HEK293T (cell line): ENCODE data around the gene GRPEL2.

Source experiments
- CTCF ChIA-PET: fragments of 350-600 bp; formaldehyde crosslinking; extraction: SDS; loops from one replicate; lab custom pipeline; 2021; ENCODE audit warnings: antibody characterized with exemption, inconsistent platforms; lab: Yijun Ruan, JAX
- POLR2A ChIA-PET: fragments of 350-600 bp; formaldehyde crosslinking; extraction: SDS; loops from one replicate; lab custom pipeline; 2020; ENCODE audit warnings: antibody characterized with exemption, inconsistent platforms; lab: Yijun Ruan, JAX
- DNase-seq: peaks from one replicate; pipeline ENCODE4 v3.0.0; 2012; ENCODE audit warnings: mixed read lengths; ENCODE audit errors: extremely low spot score
- ARNT ChIP-seq: fragments of 450-650 bp; IDR thresholded peaks from 2 replicates; pipeline ENCODE4 v1.6.1; 2017; ENCODE audit warnings: mild to moderate bottlenecking
- BHLHE40 ChIP-seq: fragments of 450-650 bp; IDR thresholded peaks from 2 replicates; pipeline ENCODE4 v1.6.1; 2016; ENCODE audit warnings: mild to moderate bottlenecking, moderate library complexity, borderline replicate concordance
- CTBP1 ChIP-seq: fragments of 450-650 bp; IDR thresholded peaks from 2 replicates; pipeline ENCODE4 v1.6.1; 2016; ENCODE audit warnings: borderline replicate concordance
- ELF4 ChIP-seq: fragments of 450-650 bp; IDR thresholded peaks from 2 replicates; pipeline ENCODE4 v1.6.1; 2017; ENCODE audit warnings: antibody characterized with exemption
- FOXA1 ChIP-seq: fragments of 450-650 bp; IDR thresholded peaks from 2 replicates; pipeline ENCODE4 v1.6.1; 2016; ENCODE audit warnings: mild to moderate bottlenecking
- FOXK2 ChIP-seq: fragments of 450-650 bp; IDR thresholded peaks from 2 replicates; pipeline ENCODE4 v1.6.1; 2016; ENCODE audit warnings: mild to moderate bottlenecking
- FOXM1 ChIP-seq: fragments of 450-650 bp; IDR thresholded peaks from 2 replicates; pipeline ENCODE4 v1.6.1; 2017; ENCODE audit warnings: mild to moderate bottlenecking, borderline replicate concordance
- HDGF ChIP-seq: fragments of 450-650 bp; IDR thresholded peaks from 2 replicates; pipeline ENCODE4 v1.6.1; 2017; ENCODE audit warnings: antibody characterized with exemption, borderline replicate concordance
- L3MBTL2 ChIP-seq: fragments of 450-650 bp; conservative IDR thresholded peaks from 2 replicates; pipeline ENCODE4 v1.6.1; 2016; ENCODE audit warnings: mild to moderate bottlenecking
- LEF1 ChIP-seq: fragments of 450-650 bp; IDR thresholded peaks from 2 replicates; pipeline ENCODE4 v1.6.1; 2017; ENCODE audit warnings: mild to moderate bottlenecking, borderline replicate concordance
- NFRKB ChIP-seq: fragments of 450-650 bp; IDR thresholded peaks from 2 replicates; pipeline ENCODE4 v1.6.1; 2016; ENCODE audit warnings: mild to moderate bottlenecking, moderate library complexity
- PKNOX1 ChIP-seq: fragments of 450-650 bp; IDR thresholded peaks from 2 replicates; pipeline ENCODE4 v1.6.1; 2016
- SP1 ChIP-seq: fragments of 450-650 bp; IDR thresholded peaks from 2 replicates; pipeline ENCODE4 v1.6.1; 2017
- SUZ12 ChIP-seq: fragments of 450-650 bp; IDR thresholded peaks from 2 replicates; pipeline ENCODE4 v1.6.1; 2016; ENCODE audit warnings: mild to moderate bottlenecking
- TARDBP ChIP-seq: fragments of 450-650 bp; IDR thresholded peaks from 2 replicates; pipeline ENCODE4 v1.6.1; 2016
- ZNF384 ChIP-seq: fragments of 450-650 bp; IDR thresholded peaks from 2 replicates; pipeline ENCODE4 v1.6.1; 2016

GRPEL2 gene

GRCh38 chr5:149345147-149345891, at the start of gene GRPEL2:
Gene GRPEL2, plus strand, starts transcription at chr5:149345499. Its CDS starts 41 bp downstream, at chr5:149345540.
- POLR2A ChIA-PET = interaction anchor here (0.5 to 6.6 kb wide), 43 partner anchors 10 to 412 kb away, joined by 3 to 160 read pairs (median 4); partner anchors contain the start of genes ARHGEF37, CSNK1A1, IL17B and PCYOX1L
- DNase-seq = peak; percentile 97
- TF ChIP-seq BHLHE40 = no peak
- 0 out of 2 replicates have a peak, but pooled peaks have one; percentile 20 for TF ChIP-seq PKNOX1
- TF ChIP-seq FOXK2 = peak; percentile 89
- TF ChIP-seq SP1 = no peak
- peak; percentile 53; the same call in 1 of the 2 replicates for TF ChIP-seq L3MBTL2
- TF ChIP-seq TARDBP = no peak
- TF ChIP-seq ZNF384 = no peak
- peak; percentile 88 for TF ChIP-seq ELF4
- TF ChIP-seq CTBP1 = peak; percentile 77
- CTCF ChIA-PET = interaction anchor here (0.5 to 3.0 kb wide), 5 partner anchors 8 to 869 kb away, joined by 3 to 7 read pairs (median 4); no protein-coding TSS in a partner anchor

GRCh38 chr5:149297340-149298025, 47.8 kb upstream of the GRPEL2 start:
- no peak for DNase-seq
- CTCF ChIA-PET = no interaction called here
- TF ChIP-seq FOXM1 = no peak
- TF ChIP-seq FOXA1 = no peak
- no peak for TF ChIP-seq PKNOX1
- TF ChIP-seq TARDBP = no peak
- no peak for TF ChIP-seq L3MBTL2
- no peak for TF ChIP-seq LEF1
- no peak for TF ChIP-seq NFRKB
- TF ChIP-seq BHLHE40 = no peak
- no peak for TF ChIP-seq HDGF
- no peak for TF ChIP-seq FOXK2
- TF ChIP-seq CTBP1 = no peak
- TF ChIP-seq SUZ12 = no peak
- no peak for TF ChIP-seq ARNT
- POLR2A ChIA-PET = no interaction called here

- DNase-seq = no peak
- TF ChIP-seq FOXA1 (no peak), SP1 (no peak), FOXM1 (no peak), NFRKB (no peak), TARDBP (no peak), ZNF384 (no peak), L3MBTL2 (no peak), SUZ12 (no peak), FOXK2 (no peak), PKNOX1 (no peak), LEF1 (no peak), ELF4 (no peak), HDGF (no peak), ARNT (no peak), BHLHE40 (no peak), CTBP1 (no peak)
- ChIA-PET POLR2A (interaction anchor here (0.9 kb wide), 1 partner anchor 47 kb away, joined by 4 read pairs; the partner anchor contains the start of gene GRPEL2), CTCF (interaction anchor here (0.7 kb wide), 1 partner anchor 19 kb away, joined by 3 read pairs; no protein-coding TSS in a partner anchor)
Measured at GRCh38 chr5:149298163-149298562, 47.1 kb upstream of the GRPEL2 start.

GRCh38 chr5:149298842-149299404, 46.4 kb upstream of the GRPEL2 start:
- ChIA-PET POLR2A (interaction anchor here (0.9 kb wide), 1 partner anchor 46 kb away, joined by 4 read pairs; the partner anchor contains the start of gene GRPEL2), CTCF (interaction anchor here (1.6 kb wide), 1 partner anchor 9 kb away, joined by 8 read pairs; no protein-coding TSS in a partner anchor)
- TF ChIP-seq LEF1 = no peak
- no peak for TF ChIP-seq ZNF384
- TF ChIP-seq TARDBP = no peak
- TF ChIP-seq SUZ12 = no peak
- no peak for TF ChIP-seq L3MBTL2
- no peak for TF ChIP-seq SP1
- no peak for TF ChIP-seq PKNOX1
- no peak for TF ChIP-seq CTBP1
- no peak for DNase-seq
